Hepatocyte (in vitro differentiated cells): ENCODE measurements around the gene NCOA7.

Experiments used
- EZH2 ChIP-seq: fragments of 200-600 bp; sonication (generic); IDR thresholded peaks from 2 replicates; pipeline ENCODE4 v1.6.1; 2016; ENCODE audit warnings: antibody characterized with exemption, mild to moderate bottlenecking, borderline replicate concordance
- TF ChIP-seq, protein P1 (sequence below): fragments of 200-600 bp; sonication (generic); IDR thresholded peaks from 2 replicates; pipeline ENCODE4 v1.5.1; 2016; ENCODE audit warnings: antibody characterized with exemption, mild to moderate bottlenecking; ENCODE audit not compliant: poor library complexity

DNA sequence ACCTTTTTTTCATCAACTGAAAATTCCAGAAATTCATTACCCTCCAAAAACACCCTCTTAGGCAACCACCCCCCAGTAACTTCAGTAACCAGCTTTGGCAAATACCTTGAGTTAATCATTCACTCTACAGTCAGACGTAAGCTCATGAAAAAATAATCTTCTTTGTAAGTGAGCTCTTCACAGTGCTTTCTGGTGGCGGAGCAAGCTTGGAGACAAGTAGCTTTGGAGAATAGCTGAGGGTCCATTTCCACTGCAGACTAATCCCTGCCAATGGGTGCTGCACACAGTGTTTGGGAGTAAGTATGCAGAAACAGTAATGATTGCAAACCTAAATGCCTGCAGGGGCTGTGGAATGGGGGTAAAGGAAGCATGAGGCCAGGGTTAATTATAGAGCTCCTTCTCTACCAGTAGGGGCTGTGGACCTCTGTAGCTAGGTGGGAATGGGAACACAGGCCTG is 109.0 kb downstream of the NCOA7 start:
- TF ChIP-seq EZH2 = no peak
- TF ChIP-seq, protein P1, sequence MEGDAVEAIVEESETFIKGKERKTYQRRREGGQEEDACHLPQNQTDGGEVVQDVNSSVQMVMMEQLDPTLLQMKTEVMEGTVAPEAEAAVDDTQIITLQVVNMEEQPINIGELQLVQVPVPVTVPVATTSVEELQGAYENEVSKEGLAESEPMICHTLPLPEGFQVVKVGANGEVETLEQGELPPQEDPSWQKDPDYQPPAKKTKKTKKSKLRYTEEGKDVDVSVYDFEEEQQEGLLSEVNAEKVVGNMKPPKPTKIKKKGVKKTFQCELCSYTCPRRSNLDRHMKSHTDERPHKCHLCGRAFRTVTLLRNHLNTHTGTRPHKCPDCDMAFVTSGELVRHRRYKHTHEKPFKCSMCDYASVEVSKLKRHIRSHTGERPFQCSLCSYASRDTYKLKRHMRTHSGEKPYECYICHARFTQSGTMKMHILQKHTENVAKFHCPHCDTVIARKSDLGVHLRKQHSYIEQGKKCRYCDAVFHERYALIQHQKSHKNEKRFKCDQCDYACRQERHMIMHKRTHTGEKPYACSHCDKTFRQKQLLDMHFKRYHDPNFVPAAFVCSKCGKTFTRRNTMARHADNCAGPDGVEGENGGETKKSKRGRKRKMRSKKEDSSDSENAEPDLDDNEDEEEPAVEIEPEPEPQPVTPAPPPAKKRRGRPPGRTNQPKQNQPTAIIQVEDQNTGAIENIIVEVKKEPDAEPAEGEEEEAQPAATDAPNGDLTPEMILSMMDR = no peak
